Stimulated activated naive CD8-positive, alpha-beta T cell treated with anti-CD3 and anti-CD28 coated beads, Interleukin-15, Interleukin-2, amounts not matched to agents 100 U/mL and 50 U/mL, for 24 hours (primary cell): ENCODE results near the gene KCNMB3.
"Not testable (repeated sequence)": the region's sequence is repeated elsewhere in the genome, so short reads cannot be mapped to it uniquely, and the experiment has no call there.

Experiments used
- ATAC-seq: fragments of 150-1000 bp; cut with Tn5 transposase; one replicate; pipeline ENCODE4 v1.10.0; 2021
- DNase-seq: peaks from one replicate; pipeline ENCODE4 v3.0.0; 2021

The KCNMB3 gene

GRCh38 chr3:179250803-179251476, at the start of gene KCNMB3:
Gene KCNMB3, minus strand, starts transcription at chr3:179251114. Its CDS starts 124 bp downstream, at chr3:179250990.
- no peak for ATAC-seq
- no peak for DNase-seq

GRCh38 chr3:179299999-179300613, 49.2 kb upstream of the KCNMB3 start:
- DNase-seq: no peak
- ATAC-seq: no peak

GRCh38 chr3:179299316-179299715, 48.4 kb upstream of the KCNMB3 start:
- no peak for ATAC-seq

GRCh38 chr3:179297971-179298725, 47.2 kb upstream of the KCNMB3 start:
- ATAC-seq (no peak), DNase-seq (no peak)

More at GRCh38 chr3:179299316-179299715, 48.4 kb upstream of the KCNMB3 start:
- no peak for DNase-seq

- DNase-seq: no peak
- ATAC-seq: no peak
Measured at GRCh38 chr3:179292450-179292849, 41.5 kb upstream of the KCNMB3 start.

- no peak for ATAC-seq
Measured at GRCh38 chr3:179289295-179289694, 38.4 kb upstream of the KCNMB3 start.

GRCh38 chr3:179288845-179289244, 37.9 kb upstream of the KCNMB3 start:
- DNase-seq (no peak), ATAC-seq (no peak)

More at GRCh38 chr3:179289295-179289694, 38.4 kb upstream of the KCNMB3 start:
- DNase-seq: no peak

GRCh38 chr3:179286331-179286730, 35.4 kb upstream of the KCNMB3 start:
- no peak for ATAC-seq
- DNase-seq: no peak

GRCh38 chr3:179281825-179282224, 30.9 kb upstream of the KCNMB3 start:
- ATAC-seq (no peak), DNase-seq (no peak)

GRCh38 chr3:179279837-179280236, 28.9 kb upstream of the KCNMB3 start:
- ATAC-seq (no peak), DNase-seq (no peak)

GRCh38 chr3:179278932-179279693, 28.2 kb upstream of the KCNMB3 start:
- no peak for DNase-seq
- ATAC-seq: no peak

GRCh38 chr3:179278151-179278550, 27.2 kb upstream of the KCNMB3 start:
- ATAC-seq: no peak
- DNase-seq: no peak

GRCh38 chr3:179276743-179277142, 25.8 kb upstream of the KCNMB3 start:
- ATAC-seq: no peak

GRCh38 chr3:179276001-179276400, 25.1 kb upstream of the KCNMB3 start:
- ATAC-seq (no peak), DNase-seq (no peak)

More at GRCh38 chr3:179276743-179277142, 25.8 kb upstream of the KCNMB3 start:
- no peak for DNase-seq

- DNase-seq, ATAC-seq: not testable (repeated sequence)
Measured at GRCh38 chr3:179274434-179274833, 23.5 kb upstream of the KCNMB3 start.

GRCh38 chr3:179272385-179272784, 21.5 kb upstream of the KCNMB3 start:
- DNase-seq (no peak), ATAC-seq (no peak)

- ATAC-seq (no peak), DNase-seq (no peak)
Measured at GRCh38 chr3:179269152-179269707, 18.3 kb upstream of the KCNMB3 start.

- DNase-seq: no peak
- ATAC-seq: no peak
Measured at GRCh38 chr3:179268400-179269051, 17.6 kb upstream of the KCNMB3 start.

- ATAC-seq: no peak
Measured at GRCh38 chr3:179266701-179267211, 15.8 kb upstream of the KCNMB3 start.

GRCh38 chr3:179265875-179266274, 15.0 kb upstream of the KCNMB3 start:
- peak; percentile 8 for ATAC-seq
- no peak for DNase-seq

More at GRCh38 chr3:179266701-179267211, 15.8 kb upstream of the KCNMB3 start:
- DNase-seq: no peak

GRCh38 chr3:179265092-179265491, 14.2 kb upstream of the KCNMB3 start:
- DNase-seq (no peak), ATAC-seq (no peak)
